K562 (cell line): ENCODE results near the gene DIPK2A. TPM values are rescaled to one million over a fixed set of nuclear protein-coding genes. Genes with fewer than 3 reads are reported as not detected.

ENCODE experiments used
- polyA plus RNA-seq, 8 experiments: library from polyadenylated mRNA; depleted of rRNA in 4 of 8; stranded (reverse) in 5 of 8; unstranded in 3 of 8; fragments of >200 nt; fragmentation: Nextera tagmentation in 2 of 8; fragmentation: Illumina TruSeq in 1 of 8; extraction: Ambion mirVana in 2 of 8; extraction: Trizol in 1 of 8; gene quantifications; 2 replicates each; pipeline versions ENCODE4 v1.2.1 to v1.2.3, GENCODE V29; 2011 to 2014; ENCODE audit warnings: inconsistent platforms in 1 of 8, missing spikeins in 1 of 8
- total RNA-seq, 7 experiments: library from RNA; depleted of rRNA in 6 of 7; stranded (reverse); fragments of >200 nt in 6 of 7; fragmentation: Illumina TruSeq in 2 of 7; extraction: Trizol in 2 of 7; gene quantifications; 2 replicates each; pipeline versions ENCODE4 v1.2.1 to v1.2.3, GENCODE V29; 2011 to 2021; ENCODE audit warnings: low replicate concordance in 1 of 7
- TF ChIP-seq, protein P1 (sequence below), 2 experiments: fragments of 450-650 bp; formaldehyde crosslinking in 1 of 2; IDR thresholded peaks; 2 replicates each; pipeline versions ENCODE4 v1.4.0 to v1.6.1; 2014 to 2020; ENCODE audit warnings: mild to moderate bottlenecking in 2 of 2, borderline replicate concordance in 1 of 2, low read depth in 1 of 2

The DIPK2A gene
- total and polyA plus RNA-seq, 9 of the 15 experiments (the other 6 are each of a cell fraction or from before 2014, with no cell fraction given), result 3.3 to 15.7 (median 7.8) TPM

DNA sequence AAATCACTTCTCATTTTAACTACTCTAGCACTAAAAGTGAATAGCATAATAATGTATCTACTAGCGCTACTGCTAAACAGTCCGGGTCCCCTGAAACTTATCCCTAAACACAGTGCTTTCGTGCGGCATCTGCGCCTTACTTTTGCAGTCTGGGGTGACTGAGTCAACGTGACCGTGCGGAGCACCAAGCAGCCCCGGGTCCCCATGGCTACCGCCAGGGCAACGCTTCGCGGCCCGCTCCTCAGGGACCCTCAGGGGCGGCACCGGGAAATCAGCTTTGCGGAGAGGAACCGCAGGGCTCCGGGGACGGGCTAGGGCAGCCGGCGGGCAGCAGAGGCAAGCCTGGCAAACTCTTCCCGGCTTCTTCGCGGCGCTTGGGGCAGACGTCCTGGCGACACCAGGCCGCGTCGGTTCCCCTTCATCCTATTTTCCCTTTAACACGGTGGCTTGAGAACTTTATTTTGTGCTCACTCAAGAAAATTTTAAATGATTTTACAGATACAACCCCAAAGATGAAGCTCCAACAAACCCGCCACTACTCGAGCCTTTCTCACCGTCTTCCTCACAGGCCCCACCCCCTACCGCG is 757 bp upstream of the DIPK2A start (continued):
- TF ChIP-seq, protein P1, sequence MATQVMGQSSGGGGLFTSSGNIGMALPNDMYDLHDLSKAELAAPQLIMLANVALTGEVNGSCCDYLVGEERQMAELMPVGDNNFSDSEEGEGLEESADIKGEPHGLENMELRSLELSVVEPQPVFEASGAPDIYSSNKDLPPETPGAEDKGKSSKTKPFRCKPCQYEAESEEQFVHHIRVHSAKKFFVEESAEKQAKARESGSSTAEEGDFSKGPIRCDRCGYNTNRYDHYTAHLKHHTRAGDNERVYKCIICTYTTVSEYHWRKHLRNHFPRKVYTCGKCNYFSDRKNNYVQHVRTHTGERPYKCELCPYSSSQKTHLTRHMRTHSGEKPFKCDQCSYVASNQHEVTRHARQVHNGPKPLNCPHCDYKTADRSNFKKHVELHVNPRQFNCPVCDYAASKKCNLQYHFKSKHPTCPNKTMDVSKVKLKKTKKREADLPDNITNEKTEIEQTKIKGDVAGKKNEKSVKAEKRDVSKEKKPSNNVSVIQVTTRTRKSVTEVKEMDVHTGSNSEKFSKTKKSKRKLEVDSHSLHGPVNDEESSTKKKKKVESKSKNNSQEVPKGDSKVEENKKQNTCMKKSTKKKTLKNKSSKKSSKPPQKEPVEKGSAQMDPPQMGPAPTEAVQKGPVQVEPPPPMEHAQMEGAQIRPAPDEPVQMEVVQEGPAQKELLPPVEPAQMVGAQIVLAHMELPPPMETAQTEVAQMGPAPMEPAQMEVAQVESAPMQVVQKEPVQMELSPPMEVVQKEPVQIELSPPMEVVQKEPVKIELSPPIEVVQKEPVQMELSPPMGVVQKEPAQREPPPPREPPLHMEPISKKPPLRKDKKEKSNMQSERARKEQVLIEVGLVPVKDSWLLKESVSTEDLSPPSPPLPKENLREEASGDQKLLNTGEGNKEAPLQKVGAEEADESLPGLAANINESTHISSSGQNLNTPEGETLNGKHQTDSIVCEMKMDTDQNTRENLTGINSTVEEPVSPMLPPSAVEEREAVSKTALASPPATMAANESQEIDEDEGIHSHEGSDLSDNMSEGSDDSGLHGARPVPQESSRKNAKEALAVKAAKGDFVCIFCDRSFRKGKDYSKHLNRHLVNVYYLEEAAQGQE (IDR thresholded peaks at IDR 0.05; ENCODE audit: borderline replicate concordance), result no peak
- TF ChIP-seq, protein P1 (CRISPR knock-in tag; IDR thresholded peaks at IDR 0.05; ENCODE audit: low read depth), result 0 out of 2 replicates have a peak, but pooled peaks have one; percentile 69
